HCT116 (cell line): ENCODE results near the gene PPP1R14B. TPM values are rescaled to one million over a fixed set of nuclear protein-coding genes. Genes with fewer than 3 reads are reported as not detected.

Source experiments
- ATAC-seq: fragments of 200-7000 bp; cut with Tn5 transposase; 2 replicates; pipeline ENCODE4 v1.9.1; 2020; ENCODE audit warnings: mild to moderate bottlenecking, moderate library complexity
- Bru-seq: library from RNA; stranded (reverse); fragments of 400-500 nt; gene quantifications from one replicate; lab custom pipeline; 2021; lab: Mats Ljungman, UMichigan
- BruChase-seq, 2 experiments: library from RNA; stranded (reverse); fragments of 400-500 nt; gene quantifications; one replicate each; lab custom pipeline; 2021; lab: Mats Ljungman, UMichigan
- BruUV-seq: library from RNA; stranded (reverse); fragments of 400-500 nt; replicated peaks from 2 replicates; lab custom pipeline; 2021; lab: Mats Ljungman, UMichigan
- CTCF ChIA-PET: fragments of 300-600 bp; sonication (Branson Sonifier 250); formaldehyde crosslinking; loops from one replicate; lab custom pipeline; 2021; ENCODE audit warnings: antibody characterized with exemption; lab: Charles Lee
- POLR2A ChIA-PET: fragments of 300-600, 350-600 bp; sonication (Branson Sonifier 250); formaldehyde crosslinking; loops from one replicate; lab custom pipeline; 2021; ENCODE audit warnings: antibody characterized with exemption; lab: Charles Lee
- RAD21 ChIA-PET, 2 experiments: fragments of 300-600 bp; sonication (Branson Sonifier 250); formaldehyde crosslinking; loops; one replicate each; lab custom pipeline; 2023; ENCODE audit warnings: low total read pairs in 2 of 2; ENCODE audit not compliant: uncharacterized antibody in 2 of 2, unreplicated experiment in 2 of 2, low non-redundant PET in 1 of 2; lab: Charles Lee
- DNase-seq: peaks from one replicate; pipeline ENCODE4 v3.0.0-alpha.2; 2010; ENCODE audit warnings: low read depth, low spot score
- H2AFZ ChIP-seq: fragments of 200-600 bp; shearing (Covaris generic), sonication (generic); 2 replicates; pipeline ENCODE4 v1.6.1; 2017; ENCODE audit warnings: low read depth, mixed run types, mixed read lengths, antibody characterized with exemption, low read length; ENCODE audit not compliant: poor library complexity, severe bottlenecking
- H3K27ac ChIP-seq: 2 replicates; pipeline ENCODE4 v1.5.1; 2012; ENCODE audit warnings: low read depth, low read length
- H3K27me3 ChIP-seq: fragments of 200-600 bp; sonication (generic); 2 replicates; pipeline ENCODE4 v1.6.1; 2016; ENCODE audit warnings: mixed run types, low read length, mixed read lengths; ENCODE audit not compliant: insufficient read depth
- H3K36me3 ChIP-seq, 2 experiments: fragments of 200-500 bp in 1 of 2; fragments of 200-600 bp in 1 of 2; sonication (Bioruptor generic) in 1 of 2; sonication (generic) in 1 of 2; 2 replicates each; pipeline versions ENCODE4 v1.5.1 to v1.6.1; 2014 to 2016; ENCODE audit warnings: low read length in 2 of 2, inconsistent platforms in 1 of 2, mixed read lengths in 1 of 2, mixed run types in 1 of 2; ENCODE audit not compliant: insufficient read depth in 2 of 2, control insufficient read depth in 1 of 2
- H3K4me1 ChIP-seq, 2 experiments: fragments of 200-600 bp in 1 of 2; sonication (generic) in 1 of 2; 2 replicates each; pipeline versions ENCODE4 v1.5.1 to v1.6.1; 2012 to 2017; ENCODE audit warnings: low read length in 2 of 2, inconsistent platforms in 1 of 2, mild to moderate bottlenecking in 1 of 2, mixed read lengths in 1 of 2, mixed run types in 1 of 2, moderate library complexity in 1 of 2; ENCODE audit not compliant: insufficient read depth in 2 of 2, control insufficient read depth in 1 of 2
- H3K4me2 ChIP-seq: fragments of 200-600 bp; sonication (generic); 2 replicates; pipeline ENCODE4 v1.6.1; 2017; ENCODE audit warnings: mixed run types, low read length, mixed read lengths
- H3K4me3 ChIP-seq, 2 experiments: fragments of 200-600 bp in 1 of 2; sonication (generic) in 1 of 2; replicated peaks in 1 of 2; 2 replicates each; pipeline ENCODE4 v1.5.1; 2011 to 2016; ENCODE audit warnings: low read length in 2 of 2, control low read depth in 1 of 2, low read depth in 1 of 2, mild to moderate bottlenecking in 1 of 2, mixed read lengths in 1 of 2, mixed run types in 1 of 2
- H3K79me2 ChIP-seq: fragments of 200-600 bp; sonication (generic); 2 replicates; pipeline ENCODE4 v1.6.1; 2017; ENCODE audit warnings: mild to moderate bottlenecking, mixed run types, low read length, moderate library complexity, mixed read lengths; ENCODE audit not compliant: insufficient read depth
- H3K9ac ChIP-seq: fragments of 200-600 bp; sonication (generic); 2 replicates; pipeline ENCODE4 v1.6.1; 2016; ENCODE audit warnings: low read length, mixed read lengths
- H3K9me2 ChIP-seq: fragments of 200-600 bp; sonication (generic), shearing (Covaris generic); 2 replicates; pipeline ENCODE4 v1.6.1; 2017; ENCODE audit warnings: mixed run types, mild to moderate bottlenecking, moderate library complexity; ENCODE audit not compliant: insufficient read depth
- H3K9me3 ChIP-seq, 2 experiments: fragments of 200-500 bp in 1 of 2; fragments of 200-600 bp in 1 of 2; sonication (Bioruptor generic) in 1 of 2; sonication (generic) in 1 of 2; 2 replicates each; pipeline ENCODE4 v1.6.1; 2014 to 2017; ENCODE audit warnings: low read length in 2 of 2, mixed read lengths in 2 of 2, inconsistent platforms in 1 of 2, low read depth in 1 of 2, mild to moderate bottlenecking in 1 of 2, mixed run types in 1 of 2, moderate library complexity in 1 of 2; ENCODE audit not compliant: control insufficient read depth in 1 of 2, insufficient read depth in 1 of 2
- H4K20me1 ChIP-seq: fragments of 200-600 bp; sonication (generic), shearing (Covaris generic); 2 replicates; pipeline ENCODE4 v1.6.1; 2017; ENCODE audit warnings: mixed run types, mild to moderate bottlenecking, moderate library complexity; ENCODE audit not compliant: insufficient read depth
- CTCF ChIP-seq, 3 experiments: fragments of 200-600 bp in 1 of 3; sonication (generic) in 1 of 3; IDR thresholded peaks in 2 of 3; conservative IDR thresholded peaks in 1 of 3; 2 replicates each; pipeline ENCODE4 v1.5.1; 2012 to 2017; ENCODE audit warnings: low read depth in 2 of 3, low read length in 2 of 3, antibody characterized with exemption in 1 of 3, borderline replicate concordance in 1 of 3, control low read depth in 1 of 3, mild to moderate bottlenecking in 1 of 3, mixed read lengths in 1 of 3, mixed run types in 1 of 3, moderate library complexity in 1 of 3; ENCODE audit not compliant: insufficient read depth in 1 of 3
- POLR2A ChIP-seq: IDR thresholded peaks from 2 replicates; pipeline ENCODE4 v1.7.0; 2011; ENCODE audit warnings: borderline replicate concordance; ENCODE audit not compliant: insufficient read depth, insufficient read length; ENCODE audit errors: extremely low read depth
- REST ChIP-seq: IDR thresholded peaks from 2 replicates; pipeline ENCODE4 v1.6.1; 2012; ENCODE audit warnings: low read depth
- SRF ChIP-seq: IDR thresholded peaks from 2 replicates; pipeline ENCODE4 v1.6.1; 2012; ENCODE audit warnings: low read depth
- TCF7L2 ChIP-seq: IDR thresholded peaks from 2 replicates; pipeline ENCODE4 v1.7.0; 2011; ENCODE audit warnings: borderline replicate concordance, inconsistent platforms; ENCODE audit not compliant: insufficient read depth, insufficient read length; ENCODE audit errors: extremely low read depth
- YY1 ChIP-seq: IDR thresholded peaks from 2 replicates; pipeline ENCODE4 v1.6.1; 2011; ENCODE audit warnings: low read length, low read depth, moderate library complexity, mild to moderate bottlenecking; ENCODE audit not compliant: insufficient replicate concordance; ENCODE audit errors: extremely low read depth
- ZBTB33 ChIP-seq: IDR thresholded peaks from 2 replicates; pipeline ENCODE4 v1.6.1; 2011; ENCODE audit warnings: mild to moderate bottlenecking, low read length, moderate library complexity; ENCODE audit not compliant: insufficient replicate concordance; ENCODE audit errors: extremely low read depth
- intact Hi-C: fragments of 100-400 bp; cut with micrococcal nuclease; formaldehyde crosslinking; loops from 2 replicates; pipeline ENCODE4 v1.10.0; 2022
- long read RNA-seq: library from polyadenylated mRNA; unstranded; transcript quantifications from one replicate; pipeline ENCODE4 v2.0.0, GENCODE V29; 2021; ENCODE audit not compliant: unreplicated experiment
- polyA plus RNA-seq: library from polyadenylated mRNA; unstranded; fragments of >200 nt; gene quantifications from 2 replicates; pipeline ENCODE4 v1.2.1, GENCODE V29; 2012; ENCODE audit warnings: missing spikeins
- total RNA-seq: library from RNA; stranded (reverse); gene quantifications from one replicate; pipeline ENCODE4 v1.2.1, GENCODE V29; 2021; ENCODE audit not compliant: unreplicated experiment

The PPP1R14B gene
- total RNA-seq (332 TPM), Bru-seq, nascent RNA (percentile 83 among the genes with signal in this experiment), BruChase-seq, experiment 1, labeled RNA remaining after a 6-hour chase (percentile 95 among the genes with signal in this experiment), BruChase-seq, experiment 2, labeled RNA remaining after a 2-hour chase (percentile 90 among the genes with signal in this experiment)
- 232 and 272 TPM in 2 replicates for polyA plus RNA-seq
- long read RNA-seq, transcript PPP1R14B-201 (4 exons, 982 nt) = major isoform, 242 of 281 reads
- long read RNA-seq, partial matches to known transcripts = 3 of 281 reads
- long read RNA-seq, other reads (novel, unspliced or antisense) = 34 of 281 reads

GRCh38 chr11:64246871-64247728 lies at the start of gene PPP1R14B:
Gene PPP1R14B (minus strand): TSS chr11:64246943. CDS start chr11:64246673, 270 bp downstream.
- TF ChIP-seq TCF7L2 (peak; percentile 15), REST (no peak), YY1 (peak; percentile 98), POLR2A (peak; percentile 42), CTCF (IDR thresholded peaks at IDR 0.05 in 2 of 3, conservative IDR thresholded peaks at IDR 0.05 in 1 of 3; ENCODE audit: borderline replicate concordance in 1 of 3, insufficient read depth in 1 of 3, low read depth in 2 of 3, low read length in 2 of 3) (no peak), ZBTB33 (peak; percentile 33), SRF (no peak)
- H4K20me1 ChIP-seq = no peaks in the 10 kb centered on the region
- CTCF ChIA-PET = interaction anchor here (0.6 to 3.1 kb wide), 3 partner anchors 57 to 109 kb away, joined by 3 to 15 read pairs (median 11); no protein-coding TSS in a partner anchor
- no peaks in the 10 kb centered on the region for H3K27me3 ChIP-seq
- peaks cover 36 to 76% of the 10 kb centered on the region in 2 experiments for H3K4me1 ChIP-seq
- RAD21 ChIA-PET = interaction anchor here in 1 of 2 experiments (1.1 kb wide), 1 partner anchor 42 kb away, joined by 4 read pairs; no protein-coding TSS in a partner anchor
- POLR2A ChIA-PET = interaction anchor here (0.6 to 4.6 kb wide), 5 partner anchors 23 to 442 kb away, joined by 3 to 29 read pairs (median 3); partner anchors contain the start of genes PRDX5 and TRMT112
- H3K4me3 ChIP-seq = peak within 1 kb of the TSS; percentile 99 to 100
- intact Hi-C loops = no loop called here
- no peaks in the 10 kb centered on the region for H3K9me3 ChIP-seq
- H3K79me2 ChIP-seq = peaks cover 50% of the 10 kb centered on the region
- peak within 1 kb of the TSS; percentile 96 for H3K4me2 ChIP-seq
- H3K9me2 ChIP-seq = no peaks in the 10 kb centered on the region
- DNase-seq = no peak
- peak; percentile 50 for ATAC-seq
- H3K9ac ChIP-seq = peak within 1 kb of the TSS; percentile 100
- BruUV-seq = no TSS peak
- peaks cover 0 to 12% of the 10 kb centered on the region in 2 experiments; a peak in 1 of 4 replicates for H3K36me3 ChIP-seq
- H3K27ac ChIP-seq = peak within 1 kb of the TSS; percentile 94
- no peak within 1 kb of the TSS for H2AFZ ChIP-seq
